H1 (cell line): ENCODE data around the gene C1S. TPM values are rescaled to one million over a fixed set of nuclear protein-coding genes. Genes with fewer than 3 reads are reported as not detected.

ENCODE experiments used
- CTCF ChIA-PET: fragments of 300-600 bp; sonication (Branson Sonifier 250); formaldehyde crosslinking; loops from one replicate; lab custom pipeline; 2021; ENCODE audit not compliant: partially characterized antibody; lab: Charles Lee
- POLR2A ChIA-PET: fragments of 300-600 bp; sonication (Branson Sonifier 250); formaldehyde crosslinking; loops from one replicate; lab custom pipeline; 2021; ENCODE audit warnings: inconsistent platforms; ENCODE audit not compliant: partially characterized antibody; lab: Charles Lee
- DNase-seq, 2 experiments: peaks; one replicate each; pipeline versions ENCODE4 v3.0.0 to v3.0.0-alpha.2; 2010 to 2022; ENCODE audit warnings: low spot score in 2 of 2, low read depth in 1 of 2, mixed read lengths in 1 of 2
- FAIRE-seq: peaks from 2 replicates; lab custom pipeline; 2011; peaks lifted over from hg19 to GRCh38; lab: Jason Lieb, UNC
- H2AFZ ChIP-seq: 2 replicates; pipeline ENCODE4 v1.8.1; 2012; ENCODE audit warnings: low read length, inconsistent platforms
- H2AK5ac ChIP-seq: 2 replicates; pipeline ENCODE4 v1.6.1; 2013; ENCODE audit warnings: low read depth, low read length
- H2BK120ac ChIP-seq: replicated peaks from 2 replicates; pipeline ENCODE3; 2013; ENCODE audit warnings: low read depth, low read length, inconsistent platforms
- H2BK12ac ChIP-seq: 2 replicates; pipeline ENCODE4 v1.6.1; 2013; ENCODE audit warnings: low read depth, low read length
- H2BK15ac ChIP-seq: 2 replicates; pipeline ENCODE4 v1.6.1; 2013; ENCODE audit warnings: low read length
- H2BK20ac ChIP-seq: 2 replicates; pipeline ENCODE4 v1.6.1; 2013; ENCODE audit warnings: low read length
- H2BK5ac ChIP-seq: 2 replicates; pipeline ENCODE4 v1.6.1; 2013; ENCODE audit warnings: low read depth, low read length
- H3K14ac ChIP-seq: 2 replicates; pipeline ENCODE4 v1.6.1; 2013; ENCODE audit warnings: inconsistent platforms; ENCODE audit not compliant: insufficient read length
- H3K18ac ChIP-seq: 2 replicates; pipeline ENCODE4 v1.6.1; 2013; ENCODE audit warnings: low read length; ENCODE audit errors: extremely low read depth
- H3K23ac ChIP-seq: 2 replicates; pipeline ENCODE4 v1.6.1; 2013; ENCODE audit warnings: inconsistent platforms; ENCODE audit not compliant: insufficient read length
- H3K23me2 ChIP-seq: 2 replicates; pipeline ENCODE4 v1.6.1; 2013; ENCODE audit warnings: low read depth, low read length
- H3K27ac ChIP-seq: 2 replicates; pipeline ENCODE4 v1.6.1; 2011; ENCODE audit warnings: low read depth, low read length, inconsistent platforms
- H3K27me3 ChIP-seq, 4 experiments: replicated peaks in 1 of 4; 1 replicate in 1 of 4; 2 replicates in 3 of 4; pipeline versions ENCODE4 v1.6.1 to v1.8.1; 2011 to 2013; ENCODE audit warnings: low read length in 3 of 4, mild to moderate bottlenecking in 3 of 4, inconsistent platforms in 2 of 4, mixed read lengths in 2 of 4, moderate library complexity in 1 of 4; ENCODE audit not compliant: control insufficient read depth in 3 of 4, insufficient read depth in 3 of 4; ENCODE audit errors: extremely low read depth in 1 of 4
- H3K36me3 ChIP-seq, 4 experiments: 2 replicates each; pipeline versions ENCODE4 v1.6.1 to v1.8.1; 2011 to 2013; ENCODE audit warnings: mild to moderate bottlenecking in 4 of 4, low read length in 3 of 4, moderate library complexity in 2 of 4, control low read depth in 1 of 4, inconsistent platforms in 1 of 4; ENCODE audit not compliant: insufficient read depth in 4 of 4, control insufficient read depth in 2 of 4
- H3K4ac ChIP-seq: replicated peaks from 2 replicates; pipeline ENCODE3; 2013; ENCODE audit warnings: low read length, low read depth, mixed read lengths, inconsistent platforms; ENCODE audit not compliant: insufficient read length
- H3K4me1 ChIP-seq, 4 experiments: replicated peaks in 1 of 4; 1 replicate in 1 of 4; 2 replicates in 3 of 4; pipeline versions ENCODE4 v1.6.1 to v1.8.1; 2011 to 2013; ENCODE audit warnings: low read length in 3 of 4, inconsistent platforms in 2 of 4, mixed read lengths in 1 of 4; ENCODE audit not compliant: insufficient read depth in 4 of 4, control insufficient read depth in 3 of 4
- H3K4me2 ChIP-seq, 2 experiments: 2 replicates each; pipeline versions ENCODE4 v1.6.1 to v1.8.1; 2011 to 2013; ENCODE audit warnings: low read depth in 2 of 2, low read length in 2 of 2, control low read depth in 1 of 2, inconsistent platforms in 1 of 2, mild to moderate bottlenecking in 1 of 2; ENCODE audit not compliant: insufficient read depth in 1 of 2
- H3K4me3 ChIP-seq, 4 experiments: fragments of 200-600, 300-600 bp in 1 of 4; sonication (generic), shearing (Covaris generic), sonication (Bioruptor Twin) in 1 of 4; 2 replicates each; pipeline versions ENCODE4 v1.5.1 to v1.8.1; 2011 to 2016; ENCODE audit warnings: low read length in 4 of 4, low read depth in 3 of 4, control low read depth in 2 of 4, inconsistent platforms in 2 of 4, mild to moderate bottlenecking in 2 of 4, mixed read lengths in 1 of 4, moderate library complexity in 1 of 4; ENCODE audit not compliant: insufficient read depth in 2 of 4; ENCODE audit errors: extremely low read depth in 1 of 4
- H3K56ac ChIP-seq: replicated peaks from 2 replicates; pipeline ENCODE3; 2013; ENCODE audit warnings: low read depth, mild to moderate bottlenecking, mixed read lengths, low read length, inconsistent platforms; ENCODE audit not compliant: insufficient read length
- H3K79me1 ChIP-seq: 2 replicates; pipeline ENCODE4 v1.6.1; 2013; ENCODE audit warnings: low read depth, low read length, control low read depth
- H3K79me2 ChIP-seq, 2 experiments: 2 replicates each; pipeline versions ENCODE4 v1.6.1 to v1.8.1; 2012 to 2013; ENCODE audit warnings: low read length in 2 of 2, mild to moderate bottlenecking in 2 of 2, inconsistent platforms in 1 of 2; ENCODE audit not compliant: insufficient read depth in 2 of 2, control insufficient read depth in 1 of 2
- H3K9ac ChIP-seq, 4 experiments: replicated peaks in 1 of 4; 1 replicate in 1 of 4; 2 replicates in 3 of 4; pipeline versions ENCODE4 v1.6.1 to v1.8.1; 2011 to 2013; ENCODE audit warnings: low read depth in 3 of 4, low read length in 3 of 4, control low read depth in 2 of 4, mild to moderate bottlenecking in 2 of 4, moderate library complexity in 2 of 4, inconsistent platforms in 1 of 4; ENCODE audit errors: extremely low read depth in 1 of 4
- H3K9me3 ChIP-seq, 2 experiments: 2 replicates each; pipeline versions ENCODE4 v1.6.1 to v1.8.1; 2012 to 2013; ENCODE audit warnings: mild to moderate bottlenecking in 2 of 2, moderate library complexity in 2 of 2, control low read depth in 1 of 2, inconsistent platforms in 1 of 2, low read depth in 1 of 2, low read length in 1 of 2, mixed read lengths in 1 of 2; ENCODE audit not compliant: insufficient read depth in 2 of 2
- H4K20me1 ChIP-seq, 2 experiments: replicated peaks in 1 of 2; 2 replicates each; pipeline versions ENCODE3 to v1.8.1; 2011 to 2013; ENCODE audit warnings: inconsistent platforms in 2 of 2, low read length in 2 of 2, mild to moderate bottlenecking in 1 of 2; ENCODE audit not compliant: insufficient read depth in 2 of 2, control insufficient read depth in 1 of 2
- H4K5ac ChIP-seq: 2 replicates; pipeline ENCODE4 v1.6.1; 2013; ENCODE audit warnings: low read length, low read depth, mixed read lengths, inconsistent platforms; ENCODE audit not compliant: insufficient read length
- H4K8ac ChIP-seq: 2 replicates; pipeline ENCODE4 v1.8.0; 2013; ENCODE audit warnings: mild to moderate bottlenecking, moderate library complexity, low read length, inconsistent platforms; ENCODE audit not compliant: insufficient read depth; ENCODE audit errors: extremely low read depth
- H4K91ac ChIP-seq: replicated peaks from 2 replicates; pipeline ENCODE3; 2013; ENCODE audit warnings: low read length, mixed read lengths, inconsistent platforms; ENCODE audit not compliant: insufficient read length
- BRCA1 ChIP-seq: IDR thresholded peaks from 2 replicates; pipeline ENCODE4 v1.6.1; 2012; ENCODE audit warnings: low read depth, low read length, improper control_type of control experiment
- JUND ChIP-seq: IDR thresholded peaks from 2 replicates; pipeline ENCODE4 v1.6.1; 2011; ENCODE audit warnings: mild to moderate bottlenecking, improper control_type of control experiment, low read length
- NANOG ChIP-seq: IDR thresholded peaks from 2 replicates; pipeline ENCODE4 v1.6.1; 2011; ENCODE audit warnings: low read length, low read depth, mild to moderate bottlenecking, inconsistent platforms; ENCODE audit not compliant: insufficient read depth, poor library complexity, severe bottlenecking
- NRF1 ChIP-seq: IDR thresholded peaks from 2 replicates; pipeline ENCODE4 v1.6.1; 2011; ENCODE audit warnings: mild to moderate bottlenecking, low read depth, low read length, improper control_type of control experiment
- POLR2AphosphoS5 ChIP-seq: IDR thresholded peaks from 2 replicates; pipeline ENCODE4 v1.6.1; 2011; ENCODE audit warnings: low read depth, low read length
- SIX5 ChIP-seq: IDR thresholded peaks from 2 replicates; pipeline ENCODE4 v1.6.1; 2011; ENCODE audit warnings: mild to moderate bottlenecking, low read depth, low read length
- WGBS, 2 experiments: shearing (Covaris generic) in 1 of 2; methylation state at CpG; one replicate each; pipeline versions ENCODE4 v1.1.6 to v1.1.7; 2013 to 2015; ENCODE audit warnings: low lambda C conversion rate in 2 of 2, mixed read lengths in 2 of 2, inconsistent platforms in 1 of 2, low coverage in 1 of 2, missing lambda C conversion rate in 1 of 2; ENCODE audit not compliant: insufficient replicate concordance in 2 of 2, insufficient coverage in 1 of 2, insufficient read length in 1 of 2; ENCODE audit errors: extremely low coverage in 1 of 2, missing lambda C conversion rate in 1 of 2; 5-methylcytosine and 5-hydroxymethylcytosine counted together
- polyA plus RNA-seq, 7 experiments: library from polyadenylated mRNA; depleted of rRNA in 3 of 7; stranded (reverse) in 5 of 7; unstranded in 2 of 7; fragments of >200 nt in 5 of 7; fragments of 200-250 nt in 2 of 7; gene quantifications; 1 replicate in 5 of 7; 2 replicates in 1 of 7; 4 replicates in 1 of 7; pipeline versions ENCODE4 v1.2.1 to v1.2.3, GENCODE V29; 2011 to 2013; ENCODE audit warnings: missing spikeins in 2 of 7, mixed read lengths in 2 of 7
- total RNA-seq: library from RNA; stranded (reverse); fragmentation: NEBNext Ultra II Directional; extraction: Animal tissue kit (Norgen Biotek cat#: 25700); gene quantifications from 2 replicates; pipeline ENCODE4 v1.2.1, GENCODE V29; 2021
- TF ChIP-seq, protein P1 (sequence below), 3 experiments: IDR thresholded peaks; 1 replicate in 2 of 3; 2 replicates in 1 of 3; pipeline versions ENCODE4 v1.5.1 to v1.6.1; 2011; ENCODE audit warnings: low read length in 3 of 3, mild to moderate bottlenecking in 3 of 3, inconsistent platforms in 2 of 3, low read depth in 1 of 3, moderate library complexity in 1 of 3; ENCODE audit not compliant: insufficient read depth in 1 of 3; ENCODE audit errors: control extremely low read depth in 1 of 3

C1S gene
- total and polyA plus RNA-seq, 2 of the 8 experiments (the other 6 are each of a cell fraction or from before 2014, with no cell fraction given), result 4.4 to 7.3 TPM

DNA sequence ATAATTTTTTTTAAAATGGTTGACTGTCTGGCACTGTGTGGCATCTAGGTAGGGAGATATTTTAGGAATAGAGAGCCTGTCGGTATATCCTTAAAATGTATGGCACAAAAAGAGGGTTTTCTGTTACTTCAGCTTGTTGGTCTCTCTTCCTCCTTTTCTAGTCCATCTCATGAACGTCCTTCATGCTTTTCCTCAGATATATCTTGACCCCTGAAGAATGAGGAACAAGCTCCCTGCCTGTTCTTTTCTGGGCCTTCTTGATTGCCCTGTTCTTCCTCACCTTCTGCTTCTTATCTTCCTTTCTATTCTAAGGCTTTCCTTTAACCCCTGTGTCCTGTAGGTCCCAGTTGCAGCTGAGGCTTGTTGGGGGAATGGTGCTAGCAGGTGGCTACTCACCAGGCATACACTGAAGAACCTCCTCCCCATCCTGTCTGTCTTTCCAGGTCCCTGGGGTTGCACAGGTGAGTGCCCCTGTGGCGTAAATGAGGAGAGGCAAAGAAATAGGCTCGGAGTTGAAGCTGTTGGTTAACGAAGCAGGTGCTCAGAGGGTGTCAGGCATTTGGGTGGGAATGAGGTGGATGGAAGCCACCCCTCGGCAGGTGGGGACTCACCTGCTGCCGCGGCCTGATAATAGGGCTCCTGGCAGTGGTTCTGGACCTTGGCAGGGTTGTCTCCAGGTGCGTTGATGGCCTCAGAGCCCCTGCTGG is 38.9 kb downstream of the C1S start:
- Histone ChIP-seq H2BK120ac (no peak overlapping the region), H3K4ac (no peak overlapping the region), H3K36me3 (peaks cover 0 to 11% (median 2%) of the 10 kb centered on the region in 4 experiments; a peak in 3 of 8 replicates), H2AK5ac (no peak overlapping the region), H4K20me1 (peaks cover 0 to 6% of the 10 kb centered on the region in 2 experiments), H2BK20ac (no peak overlapping the region), H3K23ac (no peak overlapping the region), H3K27me3 (no peaks in the 10 kb centered on the region), H2BK5ac (no peak overlapping the region), H3K4me2 (no peak overlapping the region), H2AFZ (no peak overlapping the region), H3K14ac (no peak overlapping the region), H3K18ac (no peak overlapping the region), H3K27ac (no peak overlapping the region), H4K8ac (no peak overlapping the region; the same call in 1 of the 2 replicates), H3K4me3 (no peak overlapping the region), H3K9ac (no peak overlapping the region), H3K4me1 (peaks cover 0 to 2% (median 0%) of the 10 kb centered on the region in 4 experiments; a peak in 1 of 7 replicates), H3K79me2 (no peaks in the 10 kb centered on the region), H4K5ac (no peak overlapping the region), H4K91ac (no peak overlapping the region), H2BK12ac (no peak overlapping the region), H2BK15ac (no peak overlapping the region), H3K79me1 (peaks cover 2% of the 10 kb centered on the region; the same call in 1 of the 2 replicates), H3K23me2 (no peaks in the 10 kb centered on the region), H3K56ac (no peak overlapping the region), H3K9me3 (no peaks in the 10 kb centered on the region)
- whole genome bisulfite sequencing, 2 experiments, result 92% methylated on average over 9 of the region's 9 CpGs; no CpG with 5 or more reads in 1 of the 2 experiments
- no peak for DNase-seq
- CTCF ChIA-PET, result interaction anchor here (0.7 to 2.0 kb wide), 6 partner anchors 9 to 137 kb away, joined by 3 to 12 read pairs (median 4); partner anchors contain the start of gene C1RL
- FAIRE-seq, result no peak
- POLR2A ChIA-PET, result interaction anchor here (1.0 to 2.3 kb wide), 4 partner anchors 8 to 13 kb away, joined by 3 to 11 read pairs (median 4); partner anchors contain the start of gene C1RL
- TF ChIP-seq, protein P1, sequence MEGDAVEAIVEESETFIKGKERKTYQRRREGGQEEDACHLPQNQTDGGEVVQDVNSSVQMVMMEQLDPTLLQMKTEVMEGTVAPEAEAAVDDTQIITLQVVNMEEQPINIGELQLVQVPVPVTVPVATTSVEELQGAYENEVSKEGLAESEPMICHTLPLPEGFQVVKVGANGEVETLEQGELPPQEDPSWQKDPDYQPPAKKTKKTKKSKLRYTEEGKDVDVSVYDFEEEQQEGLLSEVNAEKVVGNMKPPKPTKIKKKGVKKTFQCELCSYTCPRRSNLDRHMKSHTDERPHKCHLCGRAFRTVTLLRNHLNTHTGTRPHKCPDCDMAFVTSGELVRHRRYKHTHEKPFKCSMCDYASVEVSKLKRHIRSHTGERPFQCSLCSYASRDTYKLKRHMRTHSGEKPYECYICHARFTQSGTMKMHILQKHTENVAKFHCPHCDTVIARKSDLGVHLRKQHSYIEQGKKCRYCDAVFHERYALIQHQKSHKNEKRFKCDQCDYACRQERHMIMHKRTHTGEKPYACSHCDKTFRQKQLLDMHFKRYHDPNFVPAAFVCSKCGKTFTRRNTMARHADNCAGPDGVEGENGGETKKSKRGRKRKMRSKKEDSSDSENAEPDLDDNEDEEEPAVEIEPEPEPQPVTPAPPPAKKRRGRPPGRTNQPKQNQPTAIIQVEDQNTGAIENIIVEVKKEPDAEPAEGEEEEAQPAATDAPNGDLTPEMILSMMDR (IDR thresholded peaks at IDR 0.05; ENCODE audit: control extremely low read depth in 1 of 3, insufficient read depth in 1 of 3, low read depth in 1 of 3, low read length in 3 of 3), result no peak
- TF ChIP-seq JUND (no peak), NRF1 (no peak), POLR2AphosphoS5 (no peak), SIX5 (no peak), BRCA1 (no peak), NANOG (no peak)
